ENCODE measurements around the gene SPEF2.

Gene SPEF2, protein sequence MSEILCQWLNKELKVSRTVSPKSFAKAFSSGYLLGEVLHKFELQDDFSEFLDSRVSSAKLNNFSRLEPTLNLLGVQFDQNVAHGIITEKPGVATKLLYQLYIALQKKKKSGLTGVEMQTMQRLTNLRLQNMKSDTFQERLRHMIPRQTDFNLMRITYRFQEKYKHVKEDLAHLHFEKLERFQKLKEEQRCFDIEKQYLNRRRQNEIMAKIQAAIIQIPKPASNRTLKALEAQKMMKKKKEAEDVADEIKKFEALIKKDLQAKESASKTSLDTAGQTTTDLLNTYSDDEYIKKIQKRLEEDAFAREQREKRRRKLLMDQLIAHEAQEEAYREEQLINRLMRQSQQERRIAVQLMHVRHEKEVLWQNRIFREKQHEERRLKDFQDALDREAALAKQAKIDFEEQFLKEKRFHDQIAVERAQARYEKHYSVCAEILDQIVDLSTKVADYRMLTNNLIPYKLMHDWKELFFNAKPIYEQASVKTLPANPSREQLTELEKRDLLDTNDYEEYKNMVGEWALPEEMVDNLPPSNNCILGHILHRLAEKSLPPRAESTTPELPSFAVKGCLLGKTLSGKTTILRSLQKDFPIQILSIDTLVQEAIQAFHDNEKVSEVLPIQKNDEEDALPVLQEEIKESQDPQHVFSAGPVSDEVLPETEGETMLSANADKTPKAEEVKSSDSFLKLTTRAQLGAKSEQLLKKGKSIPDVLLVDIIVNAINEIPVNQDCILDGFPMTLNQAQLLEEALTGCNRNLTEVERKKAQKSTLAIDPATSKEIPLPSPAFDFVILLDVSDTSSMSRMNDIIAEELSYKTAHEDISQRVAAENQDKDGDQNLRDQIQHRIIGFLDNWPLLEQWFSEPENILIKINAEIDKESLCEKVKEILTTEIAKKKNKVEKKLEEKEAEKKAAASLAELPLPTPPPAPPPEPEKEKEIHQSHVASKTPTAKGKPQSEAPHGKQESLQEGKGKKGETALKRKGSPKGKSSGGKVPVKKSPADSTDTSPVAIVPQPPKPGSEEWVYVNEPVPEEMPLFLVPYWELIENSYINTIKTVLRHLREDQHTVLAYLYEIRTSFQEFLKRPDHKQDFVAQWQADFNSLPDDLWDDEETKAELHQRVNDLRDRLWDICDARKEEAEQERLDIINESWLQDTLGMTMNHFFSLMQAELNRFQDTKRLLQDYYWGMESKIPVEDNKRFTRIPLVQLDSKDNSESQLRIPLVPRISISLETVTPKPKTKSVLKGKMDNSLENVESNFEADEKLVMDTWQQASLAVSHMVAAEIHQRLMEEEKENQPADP (N-terminal part only)

GRCh38 chr5:35617435-35618303, at the start of gene SPEF2:
TSS of gene SPEF2 (plus strand) at chr5:35617863. CDS start at chr5:35617998, 135 bp downstream.
- DNase-seq, result no peak

DNA sequence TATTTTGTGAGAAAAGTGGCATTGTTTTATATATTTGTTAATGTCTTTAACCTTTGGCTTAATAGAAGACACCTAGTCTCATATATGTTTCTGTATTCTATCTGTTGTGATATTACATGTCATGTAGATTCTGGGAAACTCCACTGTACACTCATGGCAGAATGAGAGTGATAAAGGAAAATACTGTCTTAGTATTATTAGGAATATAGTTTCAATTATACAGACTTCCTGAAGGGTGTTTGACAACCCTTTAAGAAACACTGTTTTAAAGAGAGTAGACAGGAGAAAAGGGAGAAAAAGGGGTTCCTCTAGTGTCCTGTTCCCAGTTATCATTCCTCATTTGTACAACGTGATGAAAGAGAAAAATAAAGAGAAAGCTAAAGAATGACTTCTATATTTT, 42.1 kb upstream of the SPEF2 start:
- no peak for DNase-seq

DNA sequence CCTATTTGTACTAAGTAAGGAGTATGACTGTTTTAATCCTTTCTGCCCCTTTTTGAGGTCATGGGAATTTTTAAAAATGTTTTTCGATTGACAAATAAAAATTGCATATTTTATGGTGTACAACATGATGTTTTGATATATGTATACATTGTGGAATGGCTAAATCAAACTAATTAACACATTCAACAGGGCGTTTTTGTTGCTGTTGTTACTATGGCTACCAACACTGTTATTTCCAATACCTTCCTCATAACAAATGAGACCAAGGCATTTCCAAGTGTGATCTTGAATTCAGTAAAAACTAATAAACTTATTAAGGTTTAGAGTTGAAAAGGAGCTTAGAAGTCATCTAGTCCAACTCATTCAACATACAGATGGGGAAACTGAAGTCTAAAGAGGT, 30.2 kb upstream of the SPEF2 start:
- no peak for DNase-seq

DNA sequence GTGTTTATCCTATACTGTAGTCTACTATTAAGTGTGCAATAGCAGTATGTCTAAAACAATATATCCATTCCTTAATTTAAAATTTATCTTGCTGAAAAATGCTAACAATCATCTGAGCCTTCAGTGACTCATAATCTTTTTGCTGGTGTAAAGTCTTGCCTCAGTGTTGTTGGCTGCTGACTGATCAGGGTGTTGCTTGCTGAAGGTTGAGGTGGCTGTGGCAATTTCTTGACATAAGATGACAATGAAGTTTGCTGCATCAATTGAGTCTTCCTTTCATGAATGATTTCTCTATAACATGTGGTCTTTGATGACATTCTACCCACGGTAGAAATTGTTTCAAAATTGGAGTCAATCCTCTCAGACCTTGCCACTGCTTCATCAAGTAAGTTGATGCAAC, 24.3 kb upstream of the SPEF2 start:
- no peak for DNase-seq

GRCh38 chr5:35598707-35599370, 18.8 kb upstream of the SPEF2 start:
- DNase-seq, result no peak

GRCh38 chr5:35600591-35600990, 17.1 kb upstream of the SPEF2 start:
- no peak for DNase-seq

DNA sequence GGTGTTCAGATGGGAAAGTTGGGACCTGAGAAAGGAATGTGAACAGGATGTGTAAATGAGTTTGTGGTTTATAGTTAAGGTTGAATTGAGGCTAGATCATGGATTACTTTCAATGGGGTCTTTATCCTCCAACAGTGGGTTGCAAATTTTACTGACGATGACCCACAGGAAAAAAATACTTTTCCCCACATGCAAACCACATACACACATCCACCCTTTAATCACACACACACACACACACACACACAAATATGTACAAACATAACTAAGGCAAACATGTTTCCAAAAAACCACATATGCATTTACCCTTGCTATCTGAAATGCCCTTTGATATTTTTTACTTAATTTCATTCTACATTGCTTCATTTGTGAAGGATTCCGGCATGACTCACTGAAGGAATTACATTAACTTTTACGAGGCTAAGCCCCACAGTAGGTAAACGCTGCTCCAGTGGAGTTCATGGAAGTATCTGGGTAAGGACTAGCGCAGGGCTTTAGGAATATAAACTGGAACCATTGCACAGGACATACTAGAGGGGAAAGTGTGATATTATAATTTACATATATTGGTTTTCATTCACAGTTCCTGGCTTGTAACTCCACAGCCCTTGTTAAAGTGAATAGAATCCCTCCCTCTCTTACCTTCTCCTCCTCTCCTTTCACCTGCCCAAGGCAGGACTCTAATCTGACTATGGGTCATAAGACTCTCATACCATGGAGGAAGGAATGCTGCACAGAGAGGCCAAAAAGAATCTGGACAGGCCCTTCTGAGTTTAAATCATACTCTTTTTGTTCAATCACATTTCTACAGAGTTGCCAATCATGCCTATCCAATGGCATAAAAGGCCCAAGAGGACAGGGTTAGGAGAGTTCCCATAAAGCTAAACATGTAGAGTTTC, 8.5 kb upstream of the SPEF2 start:
- DNase-seq, result no peak

GRCh38 chr5:35617060-35617434, 616 bp upstream of the SPEF2 start:
- DNase-seq, result no peak

DNA sequence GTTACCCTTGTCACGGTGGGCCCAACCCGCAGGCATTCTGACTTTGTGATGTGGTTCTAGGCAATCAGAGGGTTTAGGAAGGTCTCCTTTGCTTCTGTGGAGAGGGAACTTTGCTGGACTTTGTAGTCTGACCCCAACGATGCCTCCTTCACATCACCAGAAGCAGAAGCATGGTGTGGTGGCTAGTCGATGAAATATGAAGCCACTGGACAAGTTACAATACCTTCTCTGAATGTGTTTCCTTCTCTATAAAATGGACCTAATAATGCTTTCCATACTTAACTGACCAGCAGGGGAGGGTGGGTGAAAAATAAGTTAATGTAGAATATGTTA, 607 bp downstream of the SPEF2 start:
- DNase-seq, result no peak

DNA sequence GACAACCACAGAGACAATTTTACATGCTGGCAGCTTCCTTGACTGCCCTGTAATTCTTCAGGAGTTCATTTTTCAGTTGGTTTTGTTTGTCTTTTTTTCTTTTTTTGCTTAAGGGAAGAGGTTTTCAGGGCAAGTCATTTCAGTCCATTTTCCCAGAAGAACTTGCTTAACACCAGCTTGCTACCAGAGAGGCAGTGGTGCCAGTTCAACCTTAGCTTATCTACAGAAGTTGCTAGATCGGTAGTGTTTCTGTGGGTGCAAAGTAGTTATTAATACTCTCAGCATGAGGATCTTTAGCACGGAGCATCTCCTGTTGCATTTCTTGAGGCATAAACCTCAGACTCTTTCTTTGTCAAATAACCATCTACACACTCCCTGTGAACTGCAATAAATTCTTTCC, 1.1 kb downstream of the SPEF2 start:
- DNase-seq, result no peak

DNA sequence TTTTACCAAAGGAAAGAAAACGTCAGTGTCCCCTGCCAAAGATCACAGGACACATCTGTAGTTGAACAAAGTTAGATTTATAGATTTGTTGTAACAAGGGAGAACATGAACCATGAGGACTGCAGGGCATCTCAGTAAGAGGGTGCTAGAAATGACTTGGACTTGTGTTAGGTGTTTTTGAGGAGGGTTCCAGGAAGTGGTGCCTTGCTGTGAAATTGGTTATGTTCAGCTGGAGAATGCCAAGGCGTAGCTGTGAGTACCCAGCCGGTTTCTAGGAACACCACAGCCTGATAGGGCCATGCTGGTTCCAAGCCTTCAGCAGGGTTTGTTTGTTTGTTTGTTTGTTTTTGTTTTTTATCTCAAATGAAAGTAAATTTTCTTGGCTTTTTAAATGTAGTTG, 5.3 kb downstream of the SPEF2 start:
- no peak for DNase-seq

- DNase-seq, result no peak
Measured at GRCh38 chr5:35623991-35624390, 6.3 kb downstream of the SPEF2 start.

DNA sequence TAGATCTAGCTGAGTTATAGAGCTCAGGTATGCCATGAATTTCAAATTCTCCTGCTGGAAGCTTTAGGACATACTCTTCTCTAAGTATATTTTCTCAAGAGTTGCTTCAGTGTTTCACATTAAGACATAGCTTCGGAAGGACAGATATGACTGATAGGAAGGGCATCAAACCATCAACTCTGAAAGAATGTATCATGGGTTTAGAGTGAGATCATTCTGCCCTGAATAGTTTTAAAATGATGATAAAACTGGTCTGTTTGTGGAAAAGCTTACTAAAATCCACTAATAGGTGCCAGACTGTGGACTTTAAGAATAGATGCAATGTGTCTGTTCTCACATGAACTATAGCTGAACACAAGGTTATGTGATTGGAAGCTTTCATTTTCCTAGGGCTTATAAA, 8.4 kb downstream of the SPEF2 start:
- DNase-seq, result no peak

GRCh38 chr5:35626553-35626952, 8.9 kb downstream of the SPEF2 start:
- no peak for DNase-seq

GRCh38 chr5:35634326-35634725, 16.7 kb downstream of the SPEF2 start:
- no peak for DNase-seq

DNA sequence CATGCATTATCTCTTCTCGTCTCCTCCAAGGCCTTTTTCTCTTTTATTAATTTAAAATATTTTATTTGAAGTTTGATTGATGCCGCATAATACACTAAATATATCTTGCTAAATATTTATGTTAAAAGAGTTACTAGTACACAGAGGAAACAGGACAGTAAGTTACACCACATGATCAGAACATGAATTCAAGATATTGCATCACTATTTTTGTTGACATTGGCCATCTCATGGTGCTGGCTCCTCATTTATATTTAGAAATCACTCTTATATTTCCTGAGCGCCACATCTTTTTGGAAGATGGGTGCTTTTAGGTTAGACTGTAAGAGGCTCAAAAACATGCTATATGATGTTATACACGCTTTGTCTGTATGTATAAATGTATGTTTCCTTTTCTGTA, 23.0 kb downstream of the SPEF2 start:
- DNase-seq, result no peak

DNA sequence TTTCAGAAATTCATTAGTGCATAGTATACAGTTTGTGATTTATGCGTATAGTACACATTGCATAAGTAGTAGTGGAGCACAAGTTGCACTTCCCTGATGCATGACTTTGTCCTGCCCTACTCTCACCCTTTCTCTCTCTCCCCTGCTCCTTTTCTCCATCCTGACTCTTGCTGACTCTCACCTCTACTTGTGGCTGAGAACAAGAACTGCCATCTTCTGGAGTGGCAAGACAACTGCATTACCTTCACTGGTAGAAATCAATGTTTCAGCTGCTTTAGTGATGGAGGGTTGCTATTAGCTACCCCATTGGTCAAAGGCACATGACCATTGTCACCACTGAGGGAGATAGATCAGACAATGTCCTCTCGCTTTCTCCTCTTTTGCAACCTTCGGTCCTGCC, 26.9 kb downstream of the SPEF2 start:
- DNase-seq, result no peak

- DNase-seq, result no peak
Measured at GRCh38 chr5:35647128-35647527, 29.5 kb downstream of the SPEF2 start.

- no peak for DNase-seq
Measured at GRCh38 chr5:35647712-35648111, 30.0 kb downstream of the SPEF2 start.

- no peak for DNase-seq
Measured at GRCh38 chr5:35651002-35651756, 33.5 kb downstream of the SPEF2 start.
